Measurements from ENCODE around the gene MRPL39.

The MRPL39 gene

DNA sequence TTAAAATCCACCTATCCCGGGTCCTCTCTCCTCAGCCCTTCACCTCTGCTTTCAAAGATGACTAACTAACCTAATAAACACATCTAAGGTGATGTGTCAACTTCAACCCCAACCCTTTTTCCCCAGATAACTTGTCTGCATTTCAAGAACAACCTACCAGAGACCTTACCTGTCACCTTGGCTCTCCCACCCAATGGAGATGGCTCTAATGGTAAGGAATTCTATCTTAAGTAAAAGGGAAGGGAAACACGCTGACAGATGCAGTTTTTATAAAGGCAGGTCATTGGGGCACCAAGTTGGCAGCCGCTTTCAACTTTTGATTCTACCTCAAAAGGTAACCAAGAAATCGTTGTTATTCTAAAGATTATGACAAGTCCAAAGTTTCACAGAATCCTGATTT, 37.6 kb downstream of the MRPL39 start:
- no peak for DNase-seq (ENCODE audit: low read depth in 1 of 2, low spot score in 1 of 2)

DNA sequence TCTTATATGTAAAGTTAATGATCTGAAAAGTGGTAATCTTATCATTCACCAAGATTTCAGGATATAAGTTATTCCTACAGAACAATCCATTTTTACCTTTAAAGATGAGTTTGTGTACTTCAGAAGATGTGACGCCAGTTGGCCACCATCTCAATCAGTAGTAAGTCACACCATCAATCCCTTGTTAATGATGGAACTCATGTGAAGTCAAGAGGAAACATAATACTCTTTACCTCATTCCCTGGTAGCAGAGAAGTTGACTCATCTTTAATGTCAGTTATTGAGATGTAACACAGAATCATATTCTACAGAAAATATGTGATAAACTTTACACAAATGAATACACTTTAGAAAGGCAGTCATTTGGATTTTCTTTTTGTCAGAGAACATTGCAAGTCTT, 38.2 kb downstream of the MRPL39 start:
- DNase-seq (ENCODE audit: low read depth in 1 of 2, low spot score in 1 of 2) = no peak

- no peak for DNase-seq (ENCODE audit: low read depth in 1 of 2, low spot score in 1 of 2)
These were observed 39.0 kb downstream of the MRPL39 start for GRCh38 chr21:25568246-25568645.

- DNase-seq (ENCODE audit: low read depth in 1 of 2, low spot score in 1 of 2) = no peak
These were observed 39.8 kb downstream of the MRPL39 start for GRCh38 chr21:25567472-25567871.

- no peak for DNase-seq (ENCODE audit: low read depth in 1 of 2, low spot score in 1 of 2)
These were observed 40.6 kb downstream of the MRPL39 start for GRCh38 chr21:25566645-25567044.

DNA sequence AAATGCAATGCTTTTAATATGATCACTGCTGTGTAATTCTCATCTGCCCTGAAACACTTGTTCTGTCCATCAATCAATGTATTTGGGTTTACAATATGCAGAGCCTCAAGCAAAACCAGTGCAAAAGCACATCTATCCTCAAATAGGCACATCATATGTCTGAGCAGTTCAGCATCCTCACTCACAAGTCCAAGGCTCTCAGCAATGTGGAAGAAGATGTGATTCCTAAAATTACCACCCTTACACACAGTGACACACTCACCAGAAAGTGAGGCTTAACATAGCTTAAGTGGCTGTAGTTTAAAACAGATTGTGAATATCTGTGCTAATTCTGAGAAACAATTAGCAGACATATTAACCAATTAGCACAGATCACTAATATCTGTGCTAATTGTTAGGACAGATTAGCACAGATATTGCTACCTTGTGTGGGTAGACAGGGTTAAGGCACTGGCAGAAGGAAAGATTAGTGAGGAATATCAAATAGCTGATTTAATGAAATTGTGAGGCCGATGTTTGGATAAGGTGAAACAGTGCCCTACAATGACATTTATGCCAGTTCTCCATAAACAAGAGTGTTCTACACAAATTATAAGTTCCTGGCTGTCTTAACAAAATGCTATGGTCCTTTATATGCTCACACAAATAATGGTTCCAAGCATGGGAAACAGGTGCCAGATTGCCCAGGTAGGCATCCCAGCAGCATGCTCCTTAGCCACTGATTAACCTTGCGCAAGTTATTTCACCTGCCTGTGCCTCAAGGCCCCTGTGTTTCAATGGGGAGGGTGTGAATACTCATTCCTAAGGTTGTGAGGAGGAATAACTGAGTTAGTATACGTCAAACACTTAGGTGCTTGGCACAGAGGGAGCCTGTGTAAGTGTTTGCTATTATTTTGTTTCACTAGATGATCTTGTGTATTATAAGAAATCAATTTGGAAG, 41.7 kb downstream of the MRPL39 start:
- no peak for DNase-seq (ENCODE audit: low read depth in 1 of 2, low spot score in 1 of 2)

- DNase-seq (ENCODE audit: low read depth in 1 of 2, low spot score in 1 of 2) = no peak
These were observed 42.8 kb downstream of the MRPL39 start for GRCh38 chr21:25564349-25564948.

GRCh38 chr21:25563361-25564116, 43.7 kb downstream of the MRPL39 start:
- no peak for DNase-seq (ENCODE audit: low read depth in 1 of 2, low spot score in 1 of 2)

- DNase-seq (ENCODE audit: low read depth in 1 of 2, low spot score in 1 of 2) = no peak
These were observed 44.6 kb downstream of the MRPL39 start for GRCh38 chr21:25562660-25563059.

- peak; percentile 42 to 87 for DNase-seq (ENCODE audit: low read depth in 1 of 2, low spot score in 1 of 2)
These were observed 45.3 kb downstream of the MRPL39 start for GRCh38 chr21:25561668-25562641.

- DNase-seq (ENCODE audit: low read depth in 1 of 2, low spot score in 1 of 2) = no peak
These were observed 46.4 kb downstream of the MRPL39 start for GRCh38 chr21:25560891-25561290.

DNA sequence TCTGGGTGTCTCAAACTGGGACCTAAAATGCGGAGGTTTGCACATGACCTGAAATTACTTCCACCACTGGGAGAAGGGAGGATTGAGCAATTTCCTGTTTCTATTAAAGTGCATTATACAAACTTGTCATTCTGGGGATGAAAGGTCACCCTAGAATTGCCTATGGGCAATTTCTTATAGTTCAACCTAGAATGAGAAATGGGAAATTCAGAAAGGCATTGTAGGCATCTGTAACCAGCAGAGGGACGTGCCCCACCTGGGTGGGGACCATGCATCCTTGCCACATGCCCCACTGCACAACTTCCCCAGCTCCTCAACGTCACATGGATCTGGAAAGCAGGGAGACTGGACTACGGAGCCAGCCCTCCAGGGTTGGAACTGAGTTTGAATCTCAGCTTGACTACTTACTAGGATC, 47.0 kb downstream of the MRPL39 start:
- DNase-seq (ENCODE audit: low read depth in 1 of 2, low spot score in 1 of 2) = no peak

DNA sequence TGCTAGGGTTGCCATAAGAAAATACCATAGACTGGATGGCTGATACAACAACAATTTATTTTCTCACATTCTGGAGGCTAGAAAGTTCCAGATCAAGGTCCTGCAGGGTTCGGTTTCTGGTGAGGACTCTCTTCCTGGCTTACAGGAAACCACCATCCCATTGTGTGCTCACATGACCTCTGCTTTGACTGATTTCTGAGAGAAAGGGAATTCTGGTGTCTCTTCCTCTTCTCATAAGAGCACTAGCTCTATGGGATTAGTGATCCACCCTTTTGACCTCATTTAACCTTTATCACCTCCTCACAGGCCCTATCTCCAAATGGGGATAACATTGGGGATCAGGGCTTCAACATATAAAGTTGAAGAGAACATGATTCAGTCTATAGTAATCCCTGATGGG, 47.5 kb downstream of the MRPL39 start:
- DNase-seq (ENCODE audit: low read depth in 1 of 2, low spot score in 1 of 2) = no peak

DNA sequence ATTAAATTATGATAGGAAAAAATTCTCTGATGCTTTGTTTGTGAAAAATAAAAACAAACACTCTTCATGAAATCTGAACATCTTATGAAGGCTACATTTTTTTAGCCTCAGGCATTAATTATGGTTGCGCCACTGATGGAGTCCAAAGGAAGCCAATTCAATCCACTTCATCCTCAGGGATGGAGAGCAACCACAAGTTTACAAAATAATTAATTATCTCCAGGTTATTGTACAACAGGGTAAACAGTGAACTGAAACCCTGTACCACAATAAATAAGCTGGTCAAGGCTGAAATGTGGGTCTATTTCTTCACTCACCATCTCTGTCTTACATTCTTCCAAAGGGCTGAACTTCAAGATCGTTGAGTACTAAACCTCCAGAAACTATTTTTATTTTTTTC, 49.2 kb downstream of the MRPL39 start:
- DNase-seq (ENCODE audit: low read depth in 1 of 2, low spot score in 1 of 2) = no peak

GRCh38 chr21:25557180-25557579, 50.1 kb downstream of the MRPL39 start:
- no peak for DNase-seq (ENCODE audit: low read depth in 1 of 2, low spot score in 1 of 2)

DNA sequence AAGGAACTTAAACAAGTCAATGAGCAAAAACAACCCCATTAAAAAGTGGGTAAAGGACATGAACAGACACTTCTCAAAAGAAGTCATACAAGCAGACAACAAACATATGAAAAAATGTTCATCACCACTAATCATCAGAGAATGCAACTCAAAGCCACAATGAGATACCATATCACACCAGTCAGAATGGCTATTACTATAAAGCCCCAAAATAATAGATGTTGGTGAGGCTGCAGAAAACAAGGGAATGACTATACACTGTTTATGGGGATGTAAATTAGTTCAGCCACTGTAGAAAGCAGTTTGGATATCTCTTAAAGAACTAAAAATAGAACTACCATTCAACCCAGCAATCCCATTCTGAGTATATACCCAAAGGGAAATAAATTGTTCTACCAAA, 51.2 kb downstream of the MRPL39 start:
- no peak for DNase-seq (ENCODE audit: low read depth in 1 of 2, low spot score in 1 of 2)

- no peak for DNase-seq (ENCODE audit: low read depth in 1 of 2, low spot score in 1 of 2)
These were observed 51.8 kb downstream of the MRPL39 start for GRCh38 chr21:25555492-25555891.

DNA sequence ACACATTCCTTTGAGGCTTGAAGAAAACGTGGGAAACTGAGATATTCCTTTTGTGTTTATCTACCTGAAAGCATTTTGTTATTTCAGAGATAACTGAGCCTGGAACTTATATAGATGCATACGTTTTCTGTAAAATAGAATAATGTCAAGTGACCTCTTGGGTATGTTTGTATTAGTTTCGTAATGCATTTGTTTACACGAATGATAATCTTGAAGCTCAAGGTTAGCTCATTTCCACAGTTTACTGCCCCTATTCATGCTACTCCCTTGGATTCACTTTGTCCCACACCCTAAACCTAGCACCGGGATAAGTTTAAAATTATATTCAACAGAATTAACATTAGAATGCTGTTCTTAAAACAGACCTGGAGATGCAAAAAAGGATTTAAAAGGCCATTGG, 54.4 kb downstream of the MRPL39 start:
- DNase-seq (ENCODE audit: low read depth in 1 of 2, low spot score in 1 of 2) = no peak

- no peak for DNase-seq (ENCODE audit: low read depth in 1 of 2, low spot score in 1 of 2)
These were observed 55.7 kb downstream of the MRPL39 start for GRCh38 chr21:25551569-25551968.

- no peak for DNase-seq (ENCODE audit: low read depth in 1 of 2, low spot score in 1 of 2)
These were observed 56.7 kb downstream of the MRPL39 start for GRCh38 chr21:25550352-25551120.

Measured in stimulated activated CD4-positive, alpha-beta T cell treated with anti-CD3 and anti-CD28 coated beads, Interleukin-15, amount 100 ng/mL, for 1 hour (primary cell).